NCI-H526 (cell line): ENCODE data around the gene COLGALT1.
"Not testable (repeated sequence)": the region's sequence is repeated elsewhere in the genome, so short reads cannot be mapped to it uniquely, and the experiment has no call there.

ENCODE experiments used
- DNase-seq, 2 experiments: peaks; one replicate each; lab custom pipeline; 2025; lab: John Stamatoyannopoulos, UW

Gene COLGALT1

DNA sequence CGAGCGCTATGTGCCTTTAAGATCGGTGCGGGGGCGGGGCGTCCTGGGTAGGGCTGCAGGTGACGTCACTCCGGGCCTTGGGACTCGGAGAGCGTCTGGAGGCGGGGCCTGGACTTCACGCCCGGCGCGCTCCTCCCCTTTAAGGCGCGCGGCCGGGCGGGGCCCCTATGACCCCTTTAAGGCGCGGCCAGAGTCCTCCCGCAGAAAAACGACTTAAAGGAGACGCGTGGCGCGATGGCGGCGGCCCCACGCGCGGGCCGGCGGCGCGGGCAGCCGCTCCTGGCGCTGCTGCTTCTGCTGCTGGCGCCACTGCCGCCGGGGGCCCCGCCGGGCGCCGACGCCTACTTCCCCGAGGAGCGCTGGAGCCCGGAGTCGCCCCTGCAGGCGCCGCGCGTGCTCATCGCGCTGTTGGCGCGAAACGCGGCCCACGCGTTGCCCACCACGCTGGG is at the start of gene COLGALT1:
Gene COLGALT1 (plus strand): TSS at position 170 of the 449 bp plus-strand sequence. CDS start 65 bp downstream, at position 235.
- peak; percentile 81 to 97 for DNase-seq

DNA sequence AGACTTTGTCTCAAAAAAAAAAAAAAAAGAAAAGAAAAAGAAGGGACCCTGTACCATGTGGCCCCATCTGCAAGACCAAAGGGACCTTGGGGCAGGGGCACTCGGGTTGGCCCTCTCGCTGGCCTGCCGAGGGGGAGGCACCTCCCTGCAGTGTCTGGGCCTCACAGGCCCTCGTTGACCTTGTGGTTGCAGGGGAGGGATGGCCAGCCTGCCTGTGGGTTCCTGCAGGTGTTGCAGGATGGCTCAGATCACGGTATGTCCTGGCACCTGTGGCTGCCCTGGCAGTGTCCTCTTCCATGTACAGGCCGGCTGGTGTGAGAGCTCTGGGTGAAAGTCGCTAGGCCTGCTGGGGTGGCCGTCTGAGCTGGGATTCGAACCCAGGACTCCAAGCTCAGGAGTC is 48.7 kb upstream of the COLGALT1 start:
- no peak for DNase-seq

DNA sequence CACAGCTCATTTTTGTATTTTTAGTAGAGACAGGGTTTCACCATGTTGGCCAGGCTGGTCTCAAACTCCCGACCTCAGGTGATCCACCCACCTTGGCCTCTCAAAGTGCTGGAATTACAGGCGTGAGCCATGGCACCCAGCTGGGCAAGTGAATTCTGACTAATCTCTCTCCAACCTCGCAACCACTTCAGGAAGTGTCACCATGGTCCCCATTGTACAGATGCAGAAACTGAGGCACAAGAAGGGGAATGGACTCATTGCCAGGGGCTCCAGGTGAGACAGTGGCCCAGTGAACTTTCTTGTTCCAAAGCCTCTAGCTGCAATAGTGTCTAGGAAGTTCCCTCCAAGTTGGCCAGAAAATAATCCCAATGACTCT is 46.9 kb upstream of the COLGALT1 start:
- not testable (repeated sequence) for DNase-seq

DNA sequence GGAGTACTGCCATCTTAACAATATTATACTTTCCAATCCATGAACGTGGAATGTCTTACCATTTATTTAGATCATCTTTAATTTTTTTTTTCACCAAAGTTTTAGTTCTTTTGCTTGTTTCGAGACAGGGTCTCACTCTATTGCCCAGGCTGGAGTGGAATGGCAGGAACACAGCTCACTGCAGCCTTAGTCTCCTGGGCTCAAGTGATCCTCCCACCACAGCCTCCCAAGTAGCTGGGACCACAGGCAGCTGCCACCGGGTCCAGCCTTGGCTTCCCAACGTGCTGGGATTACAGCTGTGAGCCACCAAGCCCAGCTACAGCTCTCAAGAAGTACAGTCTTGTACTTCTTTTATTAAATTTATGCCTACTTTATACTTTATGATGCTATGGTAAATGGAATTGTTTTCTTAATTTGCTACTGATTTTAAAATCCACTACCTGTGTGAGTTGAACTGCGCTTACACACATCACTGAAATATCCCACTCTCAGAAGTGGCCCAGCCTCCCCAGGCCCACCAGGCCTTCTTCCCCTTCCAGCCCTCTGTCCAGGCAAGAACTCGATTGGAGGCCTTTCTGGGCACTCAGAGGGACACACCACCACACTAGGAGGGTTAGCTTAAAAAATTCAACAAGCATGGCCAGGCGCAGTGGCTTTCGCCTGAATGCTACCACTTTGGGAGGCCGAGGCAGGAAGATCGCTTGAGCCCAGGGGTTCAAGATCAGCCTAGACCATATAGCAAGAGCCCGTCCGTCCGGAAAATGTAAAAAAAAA is 45.0 kb upstream of the COLGALT1 start:
- DNase-seq, result no peak

DNA sequence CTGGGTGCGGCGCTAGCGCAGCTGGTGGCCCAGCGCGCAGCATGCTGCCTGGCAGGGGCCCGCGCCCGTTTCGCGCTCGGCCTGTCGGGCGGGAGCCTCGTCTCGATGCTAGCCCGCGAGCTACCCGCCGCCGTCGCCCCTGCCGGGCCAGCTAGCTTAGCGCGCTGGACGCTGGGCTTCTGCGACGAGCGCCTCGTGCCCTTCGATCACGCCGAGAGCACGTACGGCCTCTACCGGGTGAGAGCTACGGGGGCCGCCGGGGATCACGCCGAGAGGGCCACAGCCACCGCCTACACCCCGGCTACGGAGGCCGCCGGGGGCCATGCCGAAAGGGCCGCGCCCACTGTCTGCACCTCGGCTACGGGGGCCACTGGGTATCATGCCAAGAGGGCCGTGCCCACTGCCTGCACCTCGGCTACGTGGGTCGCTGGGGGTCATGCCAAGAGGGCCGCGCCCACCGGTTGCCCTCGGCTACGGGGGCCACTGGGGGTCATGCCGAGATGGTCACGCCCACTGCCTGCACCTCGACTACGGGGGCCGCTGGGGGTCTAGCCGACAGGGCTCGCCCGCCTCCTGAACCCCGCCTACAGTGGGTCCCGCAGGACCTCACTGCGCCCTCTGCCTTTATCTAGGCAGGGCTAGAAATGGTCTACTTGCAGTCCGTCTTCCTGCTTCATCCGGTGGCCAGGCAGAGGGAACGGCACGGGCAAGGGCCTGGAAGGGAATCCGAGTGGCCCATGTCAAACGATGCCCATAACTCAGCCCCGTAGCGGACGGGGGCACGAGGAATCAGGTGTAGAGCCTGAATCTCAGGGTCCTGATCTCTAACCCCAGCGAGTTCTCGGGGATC is 43.5 kb upstream of the COLGALT1 start:
- DNase-seq, result peak in 1 of 2 experiments; percentile 72

DNA sequence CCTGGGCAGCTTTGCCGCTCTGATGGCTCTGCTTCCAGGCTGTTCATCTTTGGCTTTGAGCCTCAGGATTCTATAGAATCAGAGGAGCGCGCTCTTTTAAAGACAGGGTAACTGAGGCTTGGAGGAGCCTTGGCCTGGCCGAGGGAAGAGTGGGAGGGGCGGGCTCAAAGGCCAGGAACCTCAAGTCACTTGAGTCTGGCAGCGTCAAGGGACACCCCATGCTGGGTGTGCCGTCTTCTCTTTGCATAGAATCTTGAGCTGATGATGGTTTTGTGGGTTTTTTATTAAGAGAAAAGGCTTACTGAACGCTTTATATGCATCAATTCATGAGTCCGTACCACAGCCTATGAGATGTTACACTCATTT is 42.9 kb upstream of the COLGALT1 start:
- DNase-seq, result no peak

DNA sequence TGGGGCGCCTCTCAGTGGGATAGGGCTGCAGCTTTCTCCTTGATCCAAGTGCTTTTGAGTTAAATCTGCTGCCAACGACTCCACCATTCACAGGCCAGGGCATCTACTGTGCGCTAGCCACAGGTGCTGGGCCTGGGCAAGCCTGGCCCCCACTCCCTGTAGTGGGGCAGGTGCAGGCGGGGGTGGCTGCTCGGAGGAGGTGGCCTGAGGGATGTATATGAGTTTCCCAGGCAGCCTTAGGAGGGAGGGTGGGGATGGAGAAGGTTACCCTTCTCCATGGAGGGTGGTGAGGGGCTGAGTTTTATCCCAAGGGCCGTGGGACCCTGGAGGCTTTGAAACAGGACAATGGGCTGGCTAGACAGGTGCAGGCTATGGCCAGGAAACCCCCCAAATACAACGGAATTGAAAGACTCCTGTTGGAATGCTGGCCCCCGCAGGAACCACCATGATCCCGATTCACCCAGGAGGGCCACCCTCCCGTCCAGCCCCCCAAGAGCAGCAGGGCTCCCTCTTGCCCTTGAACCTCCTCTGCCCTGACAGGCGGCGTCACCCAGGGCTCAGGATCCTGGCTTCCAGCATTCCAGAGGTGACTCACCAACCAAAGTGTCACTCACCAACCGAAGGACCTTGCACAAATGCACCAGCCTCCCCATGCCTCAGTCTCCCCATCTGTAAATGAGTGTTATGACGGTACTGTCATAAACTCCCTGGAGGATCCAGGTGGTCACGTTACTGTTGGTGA is 39.9 kb upstream of the COLGALT1 start:
- no peak for DNase-seq

DNA sequence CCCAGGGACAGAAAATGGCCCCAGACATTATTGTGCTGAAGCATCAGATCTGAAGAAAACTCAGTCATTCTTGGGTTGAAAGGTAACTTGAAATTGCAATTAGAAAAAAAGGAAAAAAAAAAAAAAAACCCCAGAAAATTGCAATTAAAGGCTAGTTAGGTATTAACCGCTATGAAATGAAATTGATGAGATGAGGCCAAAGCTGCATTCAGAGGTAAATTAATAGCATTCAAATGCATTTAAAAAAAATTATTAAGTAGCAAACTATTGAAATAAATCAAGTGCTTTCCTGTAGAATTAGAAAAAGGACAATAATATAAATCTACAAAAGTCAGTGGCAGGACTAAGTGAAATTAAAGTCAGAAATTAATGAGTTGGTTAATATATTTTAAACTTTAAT is 37.6 kb upstream of the COLGALT1 start:
- no peak for DNase-seq

DNA sequence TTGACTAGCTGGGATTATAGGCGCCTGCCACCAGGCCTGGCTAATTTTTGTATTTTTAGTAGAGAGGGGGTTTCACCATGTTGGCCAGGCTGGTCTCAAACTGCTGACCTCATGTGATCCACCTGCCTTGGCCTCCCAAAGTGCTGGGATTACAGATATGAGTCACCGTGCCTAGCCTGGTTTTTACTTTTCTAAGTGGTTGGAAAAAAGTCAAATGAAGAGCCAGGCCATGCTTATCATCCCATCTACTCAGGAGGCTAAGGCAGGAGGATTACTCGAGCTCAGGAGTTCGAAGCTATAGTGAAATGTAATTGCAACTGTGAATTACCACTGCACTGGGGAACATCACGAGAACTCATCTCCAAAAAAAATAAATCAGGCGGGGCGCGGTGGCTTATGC is 36.8 kb upstream of the COLGALT1 start:
- not testable (repeated sequence) for DNase-seq

DNA sequence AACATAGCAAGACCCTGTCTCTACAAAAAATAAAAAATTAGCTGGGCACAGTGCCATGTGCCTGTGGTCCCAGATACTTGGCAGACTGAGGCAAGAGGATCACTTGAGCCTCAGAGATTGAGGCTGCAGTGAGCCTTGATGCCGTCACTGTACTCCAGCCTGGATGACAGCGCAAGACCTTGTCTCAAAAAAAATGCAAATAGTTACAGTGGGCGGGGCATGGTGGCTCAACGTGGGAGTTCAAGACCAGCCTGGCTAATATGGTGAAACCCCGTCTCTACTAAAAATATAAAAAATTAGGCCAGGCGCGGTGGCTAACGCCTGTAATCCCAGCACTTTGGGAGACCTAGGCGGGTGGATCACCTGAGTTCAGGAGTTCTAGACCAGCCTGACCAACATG is 35.5 kb upstream of the COLGALT1 start:
- no peak for DNase-seq

DNA sequence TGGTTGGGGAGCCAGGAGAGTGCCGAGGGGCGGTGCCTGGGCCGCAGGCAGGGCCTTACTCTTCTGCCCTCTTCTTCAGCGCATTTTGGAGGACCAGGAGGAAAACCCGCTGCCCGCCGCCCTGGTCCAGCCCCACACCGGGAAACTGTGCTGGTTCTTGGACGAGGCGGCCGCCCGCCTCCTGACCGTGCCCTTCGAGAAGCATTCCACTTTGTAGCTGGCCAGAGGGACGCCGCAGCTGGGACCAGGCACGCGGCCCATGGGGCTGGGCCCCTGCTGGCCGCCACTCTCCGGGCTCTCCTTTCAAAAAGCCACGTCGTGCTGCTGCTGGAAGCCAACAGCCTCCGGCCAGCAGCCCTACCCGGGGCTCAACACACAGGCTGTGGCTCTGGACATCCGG is 34.6 kb upstream of the COLGALT1 start:
- DNase-seq, result no peak

DNA sequence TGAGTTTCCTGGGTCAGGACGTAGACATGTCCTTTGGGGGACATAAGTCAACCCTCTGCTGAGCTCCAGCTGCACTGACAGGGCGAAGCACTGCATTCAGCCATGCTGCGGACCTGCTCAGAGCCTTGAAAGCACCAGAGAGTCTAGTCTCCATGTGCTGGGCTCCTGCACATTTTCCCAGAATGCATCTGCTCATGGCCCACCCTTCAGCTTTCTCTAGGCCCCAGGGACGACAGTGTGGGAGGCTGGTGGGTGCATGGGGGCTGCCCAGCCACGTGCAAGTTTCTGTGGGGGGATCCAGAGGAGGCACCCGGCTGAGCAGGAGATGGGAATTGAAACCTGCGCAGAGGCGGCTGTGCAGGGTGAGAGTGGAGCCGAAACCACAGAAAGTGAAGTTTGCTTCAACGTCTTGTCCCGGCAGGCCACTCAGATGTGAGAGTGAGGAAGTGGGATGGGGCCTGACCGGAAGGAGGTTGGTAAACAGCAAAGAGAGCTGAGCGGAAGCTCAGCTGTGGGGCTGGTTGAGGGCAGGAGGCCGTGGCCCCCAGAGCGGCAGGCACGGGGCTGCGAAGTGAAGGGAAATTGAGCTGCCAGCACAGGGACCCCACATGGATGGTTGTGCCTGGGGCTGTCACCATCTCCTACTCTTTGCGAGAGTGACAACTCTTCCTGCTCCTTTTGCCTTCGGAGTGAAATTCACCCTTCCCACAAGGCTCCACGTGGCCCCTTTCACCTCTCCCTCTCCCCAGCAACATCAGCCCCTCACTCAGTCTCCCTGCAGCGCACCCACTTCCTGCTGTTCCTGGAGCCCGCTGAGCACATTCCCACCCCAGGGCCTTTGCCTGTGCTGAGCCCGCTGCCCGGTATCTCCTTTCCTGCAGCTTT is 32.2 kb upstream of the COLGALT1 start:
- DNase-seq, result no peak

DNA sequence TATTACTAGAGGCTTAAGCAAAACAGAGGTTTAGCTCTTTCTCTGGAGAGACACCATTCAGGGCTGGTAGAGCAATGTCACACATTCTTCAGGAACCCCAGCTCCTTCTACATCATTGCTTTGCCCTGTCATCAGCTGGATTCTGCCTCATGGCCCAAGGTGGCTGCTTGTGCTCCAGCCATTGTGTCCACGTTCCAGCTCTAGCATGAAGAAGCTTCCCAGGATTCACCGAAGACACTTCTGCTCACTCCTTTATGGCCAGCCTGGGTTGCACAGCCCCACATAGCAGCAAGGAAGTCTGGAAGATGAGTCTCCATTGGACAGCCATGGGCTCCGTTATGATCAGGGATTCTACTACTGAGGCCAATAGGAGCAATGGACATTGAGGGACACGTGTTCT is 30.8 kb upstream of the COLGALT1 start:
- DNase-seq, result no peak

DNA sequence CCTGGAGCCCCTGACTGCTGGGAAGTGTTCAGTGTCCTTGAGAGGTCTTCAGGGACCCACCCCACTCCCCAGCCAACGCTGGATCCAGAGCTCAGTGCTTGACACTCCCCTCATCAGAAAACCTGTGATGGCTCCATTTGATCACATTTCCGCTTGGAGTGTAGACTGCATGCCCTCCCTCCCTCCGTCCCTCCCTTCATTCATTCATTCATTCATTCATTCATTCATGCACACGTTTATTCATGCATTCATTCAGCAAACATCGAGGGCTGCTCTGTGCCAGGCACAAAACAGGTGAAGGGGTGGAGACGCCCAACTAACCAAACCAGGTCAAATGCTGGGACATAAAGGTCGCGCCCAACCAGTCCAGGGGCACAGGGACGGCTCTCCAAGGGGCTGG is 30.3 kb upstream of the COLGALT1 start:
- DNase-seq, result no peak

DNA sequence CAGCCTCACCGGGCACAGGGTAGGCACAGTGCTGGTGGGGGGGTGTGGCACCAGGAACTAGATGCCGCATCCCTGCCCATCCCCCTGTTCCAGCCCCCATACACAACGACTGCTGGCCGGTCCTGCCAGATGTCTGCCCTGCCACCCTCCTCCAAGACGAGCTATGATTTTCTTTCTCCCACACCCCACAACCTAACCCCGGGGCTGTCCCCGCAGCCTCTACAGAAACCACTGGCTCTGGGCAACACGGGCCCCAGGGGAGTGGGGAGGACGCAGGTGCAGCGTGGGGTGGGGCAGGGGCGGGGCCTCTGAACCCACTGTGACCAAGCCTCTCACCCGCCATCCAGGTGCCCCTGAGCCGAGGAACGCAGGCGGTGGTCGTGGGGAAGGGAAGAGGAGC is 28.5 kb upstream of the COLGALT1 start:
- DNase-seq, result no peak

DNA sequence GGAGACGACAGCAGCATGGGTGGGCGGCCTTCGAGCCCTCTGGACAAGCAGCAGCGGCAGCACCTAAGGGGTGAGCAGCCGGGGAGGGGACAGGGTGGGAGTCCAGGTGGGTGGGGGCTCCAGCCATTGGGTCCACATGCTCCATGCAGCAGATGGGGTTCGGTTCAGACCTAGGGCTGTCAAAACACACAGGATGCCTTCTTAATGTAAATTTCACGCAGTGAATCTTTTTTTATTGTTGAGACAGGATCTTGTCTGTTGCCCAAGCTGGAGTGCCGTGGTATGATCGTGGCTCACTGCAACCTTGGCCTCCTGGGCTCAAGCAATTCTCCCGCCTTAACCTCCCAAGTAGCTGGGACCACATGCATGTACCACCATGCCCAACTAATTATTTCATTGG is 28.1 kb upstream of the COLGALT1 start:
- no peak for DNase-seq

DNA sequence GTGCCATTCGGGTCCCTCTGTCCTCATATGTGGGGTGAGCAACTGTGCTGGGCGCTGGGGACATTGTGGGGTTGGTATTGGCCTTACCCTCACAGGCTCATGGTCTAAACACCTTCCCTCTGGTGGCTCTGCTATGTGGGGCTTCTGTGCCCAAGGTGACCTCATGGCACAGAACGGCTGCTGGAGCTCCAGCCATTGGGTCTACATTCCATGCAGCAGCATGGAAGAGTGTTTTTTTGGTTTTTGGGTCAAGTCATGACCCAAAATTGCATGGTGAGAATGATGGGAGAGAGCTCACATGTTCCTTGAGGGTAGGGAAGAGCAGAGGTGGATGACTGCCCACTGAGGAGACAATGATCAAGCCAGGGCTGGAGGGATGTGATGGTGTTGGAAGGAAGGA is 26.8 kb upstream of the COLGALT1 start:
- DNase-seq, result no peak

DNA sequence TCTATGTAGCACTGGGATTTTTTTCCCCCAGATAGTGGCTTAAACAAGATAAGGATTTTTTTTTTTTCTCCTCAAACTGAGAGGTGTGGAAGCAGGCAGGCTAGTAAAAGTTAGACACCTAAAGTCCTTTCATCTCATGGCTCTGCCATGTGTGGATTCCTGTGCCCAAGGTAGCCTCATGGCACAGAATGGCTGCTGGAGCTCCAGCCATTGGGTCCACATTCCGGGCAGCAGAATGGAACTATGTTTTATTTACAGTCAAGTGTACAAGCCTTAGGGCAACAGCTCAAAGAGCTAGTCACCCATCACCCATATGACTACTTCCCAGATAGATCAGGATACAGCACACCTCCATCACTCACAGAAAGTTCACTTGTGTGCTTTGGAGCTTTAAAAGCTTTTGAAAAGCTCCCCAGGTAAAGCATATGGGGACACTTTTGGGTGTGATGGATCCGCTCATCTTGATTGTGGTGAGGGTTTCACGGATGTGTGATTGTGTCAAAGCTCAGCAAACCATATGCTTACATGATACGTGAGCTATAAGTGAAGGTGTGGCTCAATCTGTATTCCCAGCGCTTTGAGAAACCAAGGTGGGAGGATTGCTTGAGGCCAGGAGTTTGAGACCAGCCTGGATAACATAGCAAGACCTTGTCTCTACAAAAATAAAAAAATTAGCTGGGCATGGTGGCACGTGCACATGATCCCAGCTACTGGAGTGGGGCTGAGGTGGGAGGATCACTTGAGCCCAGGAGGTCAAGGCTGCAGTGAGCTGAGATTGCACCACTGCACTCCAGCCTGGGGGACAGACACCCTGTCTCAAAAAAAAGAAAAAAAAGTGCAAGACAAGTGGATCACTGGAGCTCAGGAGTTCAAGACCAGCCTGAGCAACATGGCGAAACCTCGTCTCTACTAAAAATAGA is 25.9 kb upstream of the COLGALT1 start:
- no peak for DNase-seq

DNA sequence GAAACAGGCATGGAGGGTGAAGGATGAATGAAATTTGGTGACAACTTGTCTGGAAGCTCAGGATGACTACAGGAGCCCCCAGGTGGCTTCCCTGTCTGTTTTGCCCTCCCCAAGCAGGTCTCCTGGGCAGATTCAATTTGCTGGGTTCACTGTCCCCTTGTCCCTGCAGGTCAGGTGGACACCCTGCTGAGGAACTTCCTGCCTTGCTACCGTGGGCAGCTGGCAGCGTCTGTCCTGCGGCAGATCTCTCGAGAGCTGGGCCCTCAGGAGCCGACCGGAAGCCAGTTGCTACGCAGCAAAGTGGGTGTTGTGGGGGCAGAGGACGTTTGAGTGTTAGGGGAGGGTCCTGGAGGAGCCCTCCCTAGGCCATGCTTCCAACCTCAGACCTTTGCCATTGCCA is 24.9 kb upstream of the COLGALT1 start:
- DNase-seq, result no peak

DNA sequence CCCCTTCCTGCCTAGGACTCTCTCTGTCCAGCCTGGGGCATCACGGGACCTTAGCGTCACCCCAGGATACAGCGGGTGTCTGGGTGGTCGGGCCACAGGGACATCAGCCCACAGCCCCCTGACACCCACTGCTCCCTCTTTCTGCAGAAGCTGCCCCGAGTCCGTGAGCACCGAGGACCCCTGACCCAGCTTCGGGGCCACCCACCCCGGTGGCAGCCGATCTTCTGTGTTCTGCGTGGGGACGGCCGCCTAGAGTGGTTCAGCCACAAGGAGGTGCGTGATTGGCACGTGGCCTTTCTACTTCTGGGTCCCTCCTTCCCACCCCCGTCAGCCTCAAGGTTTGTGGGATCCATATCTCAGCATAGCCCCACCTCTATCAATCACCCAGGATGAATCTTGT is 23.3 kb upstream of the COLGALT1 start:
- DNase-seq, result no peak

DNA sequence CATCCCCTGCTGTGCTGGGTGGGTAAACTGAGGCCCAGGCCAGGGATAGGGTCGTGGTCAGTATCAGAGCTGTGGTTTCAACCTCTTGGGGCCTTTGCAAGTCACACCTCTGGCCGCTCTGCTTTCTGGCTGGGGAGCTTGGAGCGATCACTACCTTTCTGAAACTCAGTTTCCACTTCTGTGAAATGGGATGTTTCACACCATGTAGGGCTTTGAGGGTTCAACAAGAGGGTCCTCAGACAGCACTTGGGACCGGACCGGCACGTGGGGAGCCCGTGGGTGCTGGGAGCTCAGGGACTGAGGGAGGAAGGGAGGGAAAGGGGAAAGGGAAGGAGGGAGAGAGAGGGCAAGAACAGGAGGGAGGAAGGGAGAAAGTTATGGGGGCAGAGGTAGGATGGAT is 22.9 kb upstream of the COLGALT1 start:
- no peak for DNase-seq
